ENCODE results near the gene PJA2.
A peak's percentile ranks its signal among the peaks of the same experiment; 100 is the strongest.

PJA2 gene

DNA sequence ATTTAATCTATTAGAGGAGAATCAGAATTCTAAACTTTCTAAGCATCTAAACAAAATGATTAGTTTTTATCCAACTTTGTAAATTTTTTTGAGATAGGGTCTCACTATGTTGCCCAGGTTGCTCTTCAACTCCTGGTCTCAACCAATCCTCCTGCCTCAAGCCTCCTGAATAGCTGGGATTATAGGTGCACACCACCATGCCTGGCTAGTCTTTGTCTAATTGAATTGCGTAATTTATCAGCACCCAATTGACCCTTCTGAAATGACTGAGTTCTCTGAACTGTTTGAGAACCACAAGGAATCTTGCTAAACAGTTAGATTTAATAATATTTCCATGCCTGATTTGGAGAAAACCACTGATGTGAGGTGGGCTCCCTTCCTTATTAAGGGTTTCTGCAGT, 75.7 kb downstream of the PJA2 start:
- Histone ChIP-seq H3K4me2 (ENCODE audit: insufficient read depth, low read length, poor library complexity, severe bottlenecking) (no peak overlapping the region), H4K8ac (ENCODE audit: low read depth, low read length) (no peak overlapping the region), H4K91ac (ENCODE audit: low read depth, low read length, poor library complexity) (no peak overlapping the region), H3K9me3 (replicated peaks in 1 of 2; ENCODE audit: control insufficient read depth in 2 of 2, insufficient read depth in 1 of 2, low read depth in 1 of 2, low read length in 2 of 2) (no peaks in the 10 kb centered on the region), H3K27ac (replicated peaks; ENCODE audit: low read length) (no peak overlapping the region), H3K23ac (ENCODE audit: low read depth, low read length, poor library complexity) (no peak overlapping the region), H2BK120ac (ENCODE audit: low read depth, low read length) (no peak overlapping the region), H3K4me1 (ENCODE audit: control insufficient read depth in 2 of 2, insufficient read depth in 1 of 2, low read depth in 1 of 2, low read length in 2 of 2) (peaks cover 0 to 5% of the 10 kb centered on the region in 2 donors), H3K14ac (ENCODE audit: low read length) (no peak overlapping the region), H3K4ac (ENCODE audit: low read length) (no peak overlapping the region), H2AFZ (ENCODE audit: low read length) (no peak overlapping the region), H3K27me3 (ENCODE audit: control insufficient read depth in 3 of 3, insufficient read depth in 3 of 3, low read depth in 1 of 3, low read length in 3 of 3) (no peaks in the 10 kb centered on the region), H3K79me1 (ENCODE audit: low read depth, low read length) (no peaks in the 10 kb centered on the region), H2BK15ac (ENCODE audit: low read length) (no peak overlapping the region), H2BK12ac (ENCODE audit: low read length) (no peak overlapping the region), H3K18ac (ENCODE audit: low read length) (no peak overlapping the region), H3K9ac (ENCODE audit: low read depth, low read length, poor library complexity) (no peak overlapping the region), H3K36me3 (replicated peaks in 1 of 2; ENCODE audit: control insufficient read depth in 2 of 2, insufficient read depth in 2 of 2, low read length in 2 of 2) (peaks cover 0 to 92% of the 10 kb centered on the region in 2 donors), H2BK5ac (ENCODE audit: low read length) (no peak overlapping the region), H3K4me3 (ENCODE audit: low read length in 2 of 2) (no peak overlapping the region), H2AK5ac (ENCODE audit: low read depth, low read length) (no peak overlapping the region)
- DNase-seq (ENCODE audit: low spot score): no peak
- no CpG with 5 or more reads among the region's 1 CpG for WGBS, 2 donors (ENCODE audit: extremely low coverage in 2 of 2, insufficient read length in 2 of 2, insufficient replicate concordance in 1 of 2)

DNA sequence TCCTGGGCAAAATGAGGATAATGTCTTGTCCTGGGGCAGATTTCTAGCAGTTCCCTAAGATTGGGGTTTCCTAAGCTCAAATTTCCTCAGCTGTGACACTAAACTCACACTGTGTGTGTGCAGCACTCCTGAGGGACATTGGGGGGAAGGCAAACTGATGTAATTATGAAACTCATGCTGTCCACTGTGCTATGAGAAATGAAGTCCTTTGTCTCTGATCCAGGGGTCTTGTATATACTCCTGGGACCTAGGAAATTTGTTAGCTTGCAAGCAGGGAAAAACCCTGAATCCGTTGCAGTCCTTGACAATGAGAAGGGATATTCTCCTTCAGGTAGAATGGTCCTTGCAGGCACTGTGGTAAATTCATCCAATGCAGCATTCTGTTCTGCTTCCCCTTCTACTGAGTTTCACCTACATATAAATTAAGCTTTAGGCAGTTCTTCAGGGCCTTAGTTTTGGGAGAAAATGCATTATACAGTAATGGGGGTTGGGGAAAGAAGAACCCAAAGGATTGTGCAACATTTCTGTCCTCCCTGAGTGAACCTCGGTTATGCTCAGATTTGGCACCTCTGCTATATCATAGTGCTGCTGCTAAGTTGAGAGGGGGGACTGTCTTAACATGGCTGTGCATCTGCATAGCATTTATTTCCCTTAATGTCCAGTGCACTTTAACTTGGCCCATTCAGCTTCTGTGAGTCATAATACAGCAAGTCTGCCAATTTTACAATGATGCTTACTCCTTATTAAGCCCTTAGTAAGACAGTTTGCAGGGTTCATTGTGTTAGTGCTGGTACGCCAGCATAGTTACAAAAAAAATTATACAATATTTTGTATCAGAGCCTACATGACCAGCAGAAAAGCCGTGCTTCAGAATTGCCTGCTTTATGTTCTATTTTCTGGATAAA, 80.2 kb downstream of the PJA2 start:
- no peaks in the 10 kb centered on the region for H3K27me3 ChIP-seq (ENCODE audit: control insufficient read depth in 3 of 3, insufficient read depth in 3 of 3, low read depth in 1 of 3, low read length in 3 of 3)
- H2BK120ac ChIP-seq (ENCODE audit: low read depth, low read length): no peak overlapping the region
- no peak overlapping the region for H2BK5ac ChIP-seq (ENCODE audit: low read length)
- no peak overlapping the region for H4K8ac ChIP-seq (ENCODE audit: low read depth, low read length)
- H3K36me3 ChIP-seq (replicated peaks in 1 of 2; ENCODE audit: control insufficient read depth in 2 of 2, insufficient read depth in 2 of 2, low read length in 2 of 2): peaks cover 0 to 63% of the 10 kb centered on the region in 2 donors
- no peak overlapping the region for H3K18ac ChIP-seq (ENCODE audit: low read length)
- no peak overlapping the region for H3K9ac ChIP-seq (ENCODE audit: low read depth, low read length, poor library complexity)
- peaks cover 0 to 5% of the 10 kb centered on the region in 2 donors for H3K4me1 ChIP-seq (ENCODE audit: control insufficient read depth in 2 of 2, insufficient read depth in 1 of 2, low read depth in 1 of 2, low read length in 2 of 2)
- H3K4ac ChIP-seq (ENCODE audit: low read length): no peak overlapping the region
- no peak overlapping the region for H2BK12ac ChIP-seq (ENCODE audit: low read length)
- H4K91ac ChIP-seq (ENCODE audit: low read depth, low read length, poor library complexity): no peak overlapping the region
- no peak overlapping the region for H3K23ac ChIP-seq (ENCODE audit: low read depth, low read length, poor library complexity)
- H3K9me3 ChIP-seq (replicated peaks in 1 of 2; ENCODE audit: control insufficient read depth in 2 of 2, insufficient read depth in 1 of 2, low read depth in 1 of 2, low read length in 2 of 2): no peaks in the 10 kb centered on the region
- no peak overlapping the region for H3K4me3 ChIP-seq (ENCODE audit: low read length in 2 of 2)
- no peak for DNase-seq (ENCODE audit: low spot score)
- H3K79me1 ChIP-seq (ENCODE audit: low read depth, low read length): no peaks in the 10 kb centered on the region
- H2AFZ ChIP-seq (ENCODE audit: low read length): no peak overlapping the region
- no peak overlapping the region for H2BK15ac ChIP-seq (ENCODE audit: low read length)
- H3K14ac ChIP-seq (ENCODE audit: low read length): no peak overlapping the region
- no peak overlapping the region for H3K27ac ChIP-seq (replicated peaks; ENCODE audit: low read length)
- no peak overlapping the region for H2AK5ac ChIP-seq (ENCODE audit: low read depth, low read length)
- WGBS, 2 donors (ENCODE audit: extremely low coverage in 2 of 2, insufficient read length in 2 of 2, insufficient replicate concordance in 1 of 2): no CpG with 5 or more reads among the region's 4 CpGs
- no peak overlapping the region for H3K4me2 ChIP-seq (ENCODE audit: insufficient read depth, low read length, poor library complexity, severe bottlenecking)

DNA sequence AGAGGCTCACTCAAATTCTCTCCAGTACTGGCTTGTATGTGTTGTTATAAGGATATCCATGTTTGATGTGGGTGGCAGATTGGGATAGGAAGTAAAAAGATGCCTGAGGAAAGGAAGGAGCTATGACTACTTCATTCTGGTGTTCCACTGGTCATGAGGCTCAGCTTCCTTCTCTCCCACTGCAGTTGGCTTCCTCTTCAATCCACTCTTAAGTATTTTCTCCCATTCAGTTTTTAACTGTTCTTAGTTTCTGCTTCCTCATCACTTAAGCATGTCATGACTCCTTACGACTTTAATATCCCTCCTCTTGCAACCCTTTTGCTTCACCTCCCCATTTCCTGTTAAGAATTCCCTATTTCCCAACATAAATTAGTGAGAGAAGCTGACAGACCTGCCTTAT, 81.1 kb downstream of the PJA2 start:
- H3K4ac ChIP-seq (ENCODE audit: low read length): no peak overlapping the region
- no peak overlapping the region for H4K8ac ChIP-seq (ENCODE audit: low read depth, low read length)
- DNase-seq (ENCODE audit: low spot score): no peak
- H3K36me3 ChIP-seq (replicated peaks in 1 of 2; ENCODE audit: control insufficient read depth in 2 of 2, insufficient read depth in 2 of 2, low read length in 2 of 2): peaks cover 0 to 53% of the 10 kb centered on the region in 2 donors
- no CpG with 5 or more reads among the region's 1 CpG for whole genome bisulfite sequencing, 2 donors (ENCODE audit: extremely low coverage in 2 of 2, insufficient read length in 2 of 2, insufficient replicate concordance in 1 of 2)
- no peak overlapping the region for H2BK120ac ChIP-seq (ENCODE audit: low read depth, low read length)
- H3K18ac ChIP-seq (ENCODE audit: low read length): no peak overlapping the region
- H3K9ac ChIP-seq (ENCODE audit: low read depth, low read length, poor library complexity): no peak overlapping the region
- no peak overlapping the region for H2AFZ ChIP-seq (ENCODE audit: low read length)
- no peak overlapping the region for H3K4me3 ChIP-seq (ENCODE audit: low read length in 2 of 2)
- no peak overlapping the region for H4K91ac ChIP-seq (ENCODE audit: low read depth, low read length, poor library complexity)
- no peak overlapping the region for H2BK5ac ChIP-seq (ENCODE audit: low read length)
- no peak overlapping the region for H3K27ac ChIP-seq (replicated peaks; ENCODE audit: low read length)
- H2BK12ac ChIP-seq (ENCODE audit: low read length): no peak overlapping the region
- no peaks in the 10 kb centered on the region for H3K9me3 ChIP-seq (replicated peaks in 1 of 2; ENCODE audit: control insufficient read depth in 2 of 2, insufficient read depth in 1 of 2, low read depth in 1 of 2, low read length in 2 of 2)
- no peak overlapping the region for H3K14ac ChIP-seq (ENCODE audit: low read length)
- no peaks in the 10 kb centered on the region for H3K79me1 ChIP-seq (ENCODE audit: low read depth, low read length)
- H2AK5ac ChIP-seq (ENCODE audit: low read depth, low read length): no peak overlapping the region
- no peak overlapping the region for H3K4me2 ChIP-seq (ENCODE audit: insufficient read depth, low read length, poor library complexity, severe bottlenecking)
- no peaks in the 10 kb centered on the region for H3K27me3 ChIP-seq (ENCODE audit: control insufficient read depth in 3 of 3, insufficient read depth in 3 of 3, low read depth in 1 of 3, low read length in 3 of 3)
- peaks cover 0 to 7% of the 10 kb centered on the region in 2 donors for H3K4me1 ChIP-seq (ENCODE audit: control insufficient read depth in 2 of 2, insufficient read depth in 1 of 2, low read depth in 1 of 2, low read length in 2 of 2)
- H3K23ac ChIP-seq (ENCODE audit: low read depth, low read length, poor library complexity): no peak overlapping the region
- H2BK15ac ChIP-seq (ENCODE audit: low read length): no peak overlapping the region

DNA sequence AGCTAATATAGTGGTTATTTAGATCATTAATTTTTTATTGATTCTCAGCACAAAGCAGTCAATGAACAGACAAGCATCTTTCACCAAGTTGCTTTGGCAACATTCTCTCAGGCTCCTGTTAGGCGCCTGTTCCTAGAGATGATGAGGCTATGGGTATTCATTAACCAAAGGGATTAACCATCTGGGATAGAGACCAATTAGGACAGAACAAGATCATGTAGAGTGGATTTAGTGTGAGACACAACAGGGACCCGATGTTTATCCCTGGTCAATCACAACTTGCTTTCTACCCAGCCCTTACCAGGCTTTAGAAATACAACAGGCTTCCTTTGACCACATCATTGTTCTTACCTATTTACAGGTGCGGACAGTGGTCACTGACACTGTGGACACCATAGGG, 82.2 kb downstream of the PJA2 start:
- Histone ChIP-seq H2BK15ac (ENCODE audit: low read length) (no peak overlapping the region), H2BK120ac (ENCODE audit: low read depth, low read length) (no peak overlapping the region), H3K4me3 (ENCODE audit: low read length in 2 of 2) (no peak overlapping the region), H3K79me1 (ENCODE audit: low read depth, low read length) (no peaks in the 10 kb centered on the region), H3K36me3 (replicated peaks in 1 of 2; ENCODE audit: control insufficient read depth in 2 of 2, insufficient read depth in 2 of 2, low read length in 2 of 2) (peaks cover 0 to 43% of the 10 kb centered on the region in 2 donors), H3K18ac (ENCODE audit: low read length) (no peak overlapping the region), H4K8ac (ENCODE audit: low read depth, low read length) (no peak overlapping the region), H3K9me3 (replicated peaks in 1 of 2; ENCODE audit: control insufficient read depth in 2 of 2, insufficient read depth in 1 of 2, low read depth in 1 of 2, low read length in 2 of 2) (no peaks in the 10 kb centered on the region), H3K23ac (ENCODE audit: low read depth, low read length, poor library complexity) (no peak overlapping the region), H2AK5ac (ENCODE audit: low read depth, low read length) (no peak overlapping the region), H2BK5ac (ENCODE audit: low read length) (no peak overlapping the region), H2BK12ac (ENCODE audit: low read length) (no peak overlapping the region), H4K91ac (ENCODE audit: low read depth, low read length, poor library complexity) (no peak overlapping the region), H3K4me2 (ENCODE audit: insufficient read depth, low read length, poor library complexity, severe bottlenecking) (no peak overlapping the region), H3K9ac (ENCODE audit: low read depth, low read length, poor library complexity) (no peak overlapping the region), H3K27me3 (ENCODE audit: control insufficient read depth in 3 of 3, insufficient read depth in 3 of 3, low read depth in 1 of 3, low read length in 3 of 3) (no peaks in the 10 kb centered on the region), H3K14ac (ENCODE audit: low read length) (no peak overlapping the region), H3K27ac (replicated peaks; ENCODE audit: low read length) (no peak overlapping the region), H3K4me1 (ENCODE audit: control insufficient read depth in 2 of 2, insufficient read depth in 1 of 2, low read depth in 1 of 2, low read length in 2 of 2) (peaks cover 0 to 7% of the 10 kb centered on the region in 2 donors), H2AFZ (ENCODE audit: low read length) (no peak overlapping the region), H3K4ac (ENCODE audit: low read length) (no peak overlapping the region)
- DNase-seq (ENCODE audit: low spot score): peak; percentile 15
- no CpG with 5 or more reads among the region's 3 CpGs for WGBS, 2 donors (ENCODE audit: extremely low coverage in 2 of 2, insufficient read length in 2 of 2, insufficient replicate concordance in 1 of 2)
